SU-DHL-6 (cell line): Measurements from ENCODE around the gene ANHX.

Experiments
- CTCF ChIP-seq: fragments of 200-600 bp; sonication (generic); IDR thresholded peaks from one replicate; pipeline ENCODE4 v1.5.1; 2017; ENCODE audit warnings: antibody characterized with exemption, mild to moderate bottlenecking, low read length, moderate library complexity; ENCODE audit not compliant: insufficient read depth, poor library complexity, severe bottlenecking
- EZH2phosphoT487 ChIP-seq: fragments of 200-600 bp; sonication (generic), shearing (Covaris generic); conservative IDR thresholded peaks from 2 replicates; pipeline ENCODE4 v1.6.1; 2018; ENCODE audit warnings: mild to moderate bottlenecking, antibody characterized with exemption, low read length, moderate library complexity, mixed read lengths

- no peak for TF ChIP-seq CTCF
- no peak for TF ChIP-seq EZH2phosphoT487
Observed at GRCh38 chr12:133220521-133220920, 15.2 kb downstream of the ANHX start.
